ENCODE measurements around the gene NOP14.

Gene NOP14

DNA sequence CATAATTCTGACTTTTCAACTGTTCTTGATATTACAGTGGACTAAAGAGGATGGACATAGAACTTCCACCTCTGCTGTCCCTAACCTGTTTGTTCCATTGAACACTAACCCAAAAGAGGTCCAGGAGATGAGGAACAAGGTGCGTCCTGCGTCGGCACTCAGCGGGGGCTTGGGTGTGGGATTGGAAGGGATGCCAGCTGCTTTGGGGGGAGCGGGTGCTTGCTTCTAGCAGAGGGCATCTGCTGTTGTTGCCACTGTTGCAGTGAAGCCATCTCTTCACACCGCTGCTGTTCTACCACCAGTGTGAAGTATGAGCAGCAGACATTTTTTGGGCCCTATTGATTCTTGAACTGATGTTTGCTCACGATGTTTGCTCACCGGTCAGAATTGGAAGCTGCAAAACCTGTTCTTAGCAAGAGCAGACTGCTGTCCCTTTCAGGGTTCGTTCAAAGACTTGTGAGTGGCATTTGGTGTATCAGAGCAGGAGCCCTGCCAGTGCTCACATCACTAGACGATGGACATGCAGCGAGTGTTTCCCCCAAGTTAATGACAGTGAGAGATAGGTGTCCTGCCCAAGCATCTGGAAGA lies 55.4 kb downstream of the NOP14 start:
- TF ChIP-seq, protein P1, sequence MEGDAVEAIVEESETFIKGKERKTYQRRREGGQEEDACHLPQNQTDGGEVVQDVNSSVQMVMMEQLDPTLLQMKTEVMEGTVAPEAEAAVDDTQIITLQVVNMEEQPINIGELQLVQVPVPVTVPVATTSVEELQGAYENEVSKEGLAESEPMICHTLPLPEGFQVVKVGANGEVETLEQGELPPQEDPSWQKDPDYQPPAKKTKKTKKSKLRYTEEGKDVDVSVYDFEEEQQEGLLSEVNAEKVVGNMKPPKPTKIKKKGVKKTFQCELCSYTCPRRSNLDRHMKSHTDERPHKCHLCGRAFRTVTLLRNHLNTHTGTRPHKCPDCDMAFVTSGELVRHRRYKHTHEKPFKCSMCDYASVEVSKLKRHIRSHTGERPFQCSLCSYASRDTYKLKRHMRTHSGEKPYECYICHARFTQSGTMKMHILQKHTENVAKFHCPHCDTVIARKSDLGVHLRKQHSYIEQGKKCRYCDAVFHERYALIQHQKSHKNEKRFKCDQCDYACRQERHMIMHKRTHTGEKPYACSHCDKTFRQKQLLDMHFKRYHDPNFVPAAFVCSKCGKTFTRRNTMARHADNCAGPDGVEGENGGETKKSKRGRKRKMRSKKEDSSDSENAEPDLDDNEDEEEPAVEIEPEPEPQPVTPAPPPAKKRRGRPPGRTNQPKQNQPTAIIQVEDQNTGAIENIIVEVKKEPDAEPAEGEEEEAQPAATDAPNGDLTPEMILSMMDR (conservative IDR thresholded peaks at IDR 0.05; ENCODE audit: control insufficient read depth, insufficient read depth, low read depth, low read length), result no peak
- DNase-seq (ENCODE audit: low read depth), result no peak
- no peak overlapping the region for H3K4me3 ChIP-seq (ENCODE audit: control insufficient read depth, low read depth, low read length)

DNA sequence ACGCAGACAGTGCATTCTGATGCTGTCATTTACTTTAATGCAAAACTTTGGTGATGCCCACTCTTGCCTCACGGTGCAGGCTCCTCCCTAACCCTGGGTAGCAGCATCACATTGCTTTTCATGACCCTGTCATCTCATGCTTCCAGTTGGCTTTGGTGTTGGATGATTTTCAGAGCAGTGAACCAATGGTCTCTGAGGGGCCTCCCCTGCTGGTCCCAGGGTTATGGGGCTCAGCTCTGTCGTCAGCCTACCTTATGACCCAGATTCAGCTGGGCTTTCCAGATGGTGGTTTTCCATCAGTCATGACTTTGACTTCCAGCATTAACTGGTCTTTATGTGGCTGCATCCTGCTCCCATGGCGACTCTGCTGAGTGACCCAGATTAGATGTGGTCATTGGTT lies 56.0 kb downstream of the NOP14 start:
- no peak overlapping the region for H3K4me3 ChIP-seq (ENCODE audit: control insufficient read depth, low read depth, low read length)
- TF ChIP-seq, protein P1 (conservative IDR thresholded peaks at IDR 0.05; ENCODE audit: control insufficient read depth, insufficient read depth, low read depth, low read length), result no peak
- DNase-seq (ENCODE audit: low read depth), result no peak

DNA sequence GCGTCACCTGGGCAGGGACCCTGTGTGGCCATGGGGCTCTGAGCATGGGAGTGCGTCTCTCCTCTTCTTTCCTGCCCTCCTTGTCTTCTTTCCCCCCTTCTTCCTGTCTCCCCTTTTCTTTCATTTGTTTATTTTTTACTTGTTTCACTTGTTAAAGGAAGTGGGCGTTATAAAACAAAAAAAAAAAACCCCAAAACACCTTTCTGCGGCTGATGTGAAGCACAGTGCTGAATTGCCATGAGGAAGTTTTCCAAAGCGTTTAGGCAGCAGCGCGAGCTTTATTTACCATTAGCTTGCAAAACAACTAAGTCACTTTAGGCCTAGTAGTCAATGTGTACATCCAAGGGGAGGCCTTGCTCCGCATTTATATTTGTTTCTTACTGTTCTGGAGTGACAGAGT lies 57.0 kb downstream of the NOP14 start:
- TF ChIP-seq, protein P1 (conservative IDR thresholded peaks at IDR 0.05; ENCODE audit: control insufficient read depth, insufficient read depth, low read depth, low read length), result no peak
- no peak overlapping the region for H3K4me3 ChIP-seq (ENCODE audit: control insufficient read depth, low read depth, low read length)
- DNase-seq (ENCODE audit: low read depth), result no peak

DNA sequence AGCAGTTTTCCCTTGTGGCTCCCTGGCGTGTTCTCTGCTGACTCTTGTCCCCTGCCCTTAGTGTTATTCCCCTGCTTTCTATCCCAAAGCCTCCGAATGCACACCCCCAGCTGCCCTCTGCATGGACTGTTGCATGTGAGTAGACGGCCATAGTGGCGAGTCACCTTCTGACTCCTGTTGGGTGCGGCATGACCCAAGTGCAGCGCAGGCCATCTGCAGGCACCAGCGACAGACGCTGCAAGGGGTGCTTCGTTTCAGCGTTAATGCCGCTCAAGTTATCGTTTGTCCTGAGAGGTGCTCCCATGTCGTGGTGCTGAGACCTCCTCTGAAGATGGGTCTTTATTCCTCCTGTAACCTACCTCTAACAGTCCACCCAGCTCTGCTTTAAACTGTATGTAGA lies 57.7 kb downstream of the NOP14 start:
- TF ChIP-seq, protein P1 (conservative IDR thresholded peaks at IDR 0.05; ENCODE audit: control insufficient read depth, insufficient read depth, low read depth, low read length), result no peak
- DNase-seq (ENCODE audit: low read depth), result no peak
- no peak overlapping the region for H3K4me3 ChIP-seq (ENCODE audit: control insufficient read depth, low read depth, low read length)

DNA sequence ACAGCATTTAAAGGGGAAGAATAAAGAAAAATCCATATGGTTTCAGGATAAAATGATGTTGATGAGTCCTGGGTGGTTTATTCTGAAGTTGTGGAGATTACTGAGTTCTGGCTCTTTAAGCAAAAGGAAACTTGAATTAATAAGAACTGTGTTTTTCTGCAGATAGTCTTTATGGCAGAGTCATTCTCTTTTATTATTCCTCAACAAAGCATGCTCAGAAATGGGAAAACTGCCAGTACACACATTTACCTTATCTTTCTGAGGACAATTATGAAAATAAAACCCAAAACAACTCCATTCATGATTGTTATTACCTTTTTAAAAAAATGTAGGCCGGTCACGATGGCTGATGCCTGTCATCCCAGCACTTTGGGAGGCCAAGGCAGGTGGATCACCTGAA lies 61.1 kb downstream of the NOP14 start:
- no peak for DNase-seq (ENCODE audit: low read depth)
- TF ChIP-seq, protein P1 (conservative IDR thresholded peaks at IDR 0.05; ENCODE audit: control insufficient read depth, insufficient read depth, low read depth, low read length), result no peak
- no peak overlapping the region for H3K4me3 ChIP-seq (ENCODE audit: control insufficient read depth, low read depth, low read length)

DNA sequence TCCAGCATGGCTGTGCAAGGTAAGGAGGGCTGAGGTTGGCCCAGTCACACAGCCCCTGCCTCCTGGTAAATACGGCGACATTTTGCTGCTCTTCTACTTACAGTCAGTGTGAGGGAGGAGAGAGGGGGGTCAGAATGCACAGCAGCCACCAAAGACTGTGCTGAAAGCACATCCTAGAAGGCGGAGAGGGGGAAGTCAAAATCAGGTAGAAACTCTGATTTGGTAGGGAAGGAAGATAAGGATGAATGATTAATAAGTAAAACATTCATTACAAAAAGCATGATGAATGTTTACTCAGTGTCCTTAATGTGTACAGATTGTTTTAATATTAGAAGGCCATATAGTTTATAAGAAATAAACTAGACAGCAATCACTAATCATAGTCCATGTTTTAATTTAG lies 62.0 kb downstream of the NOP14 start:
- DNase-seq (ENCODE audit: low read depth), result no peak
- H3K4me3 ChIP-seq (ENCODE audit: control insufficient read depth, low read depth, low read length), result no peak overlapping the region
- TF ChIP-seq, protein P1 (conservative IDR thresholded peaks at IDR 0.05; ENCODE audit: control insufficient read depth, insufficient read depth, low read depth, low read length), result no peak

DNA sequence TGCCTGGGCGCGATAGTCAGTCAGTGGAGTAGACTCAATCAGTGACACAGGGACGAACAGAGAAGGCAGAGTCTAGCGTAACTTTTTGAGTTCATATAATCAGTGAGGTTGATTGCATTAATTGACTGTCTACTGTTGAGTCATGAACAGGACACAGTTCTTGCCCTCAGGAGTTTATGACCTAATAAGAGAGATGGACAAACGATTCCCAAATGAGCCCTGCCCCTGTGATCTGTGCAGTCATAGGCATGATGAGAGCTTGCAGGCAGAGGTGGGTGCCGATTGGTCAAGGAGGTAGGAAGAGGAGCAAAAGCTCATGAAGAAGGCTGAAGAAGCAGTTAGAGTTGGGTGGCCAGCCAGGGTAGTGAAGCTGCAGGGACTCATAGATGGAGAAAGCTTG lies 62.5 kb downstream of the NOP14 start:
- DNase-seq (ENCODE audit: low read depth), result no peak
- TF ChIP-seq, protein P1 (conservative IDR thresholded peaks at IDR 0.05; ENCODE audit: control insufficient read depth, insufficient read depth, low read depth, low read length), result no peak
- H3K4me3 ChIP-seq (ENCODE audit: control insufficient read depth, low read depth, low read length), result no peak overlapping the region

Measured in fibroblast of mammary gland (primary cell).